GM13976 (cell line): ENCODE measurements around the gene NELL2.
"Not testable (repeated sequence)": the region's sequence is repeated elsewhere in the genome, so short reads cannot be mapped to it uniquely, and the experiment has no call there.

Experiments used
- DNase-seq: peaks from one replicate; pipeline ENCODE4 v3.0.0; 2012; ENCODE audit warnings: low spot score
- CTCF ChIP-seq: IDR thresholded peaks from 2 replicates; pipeline ENCODE4 v1.5.1; 2012; ENCODE audit warnings: borderline replicate concordance, mild to moderate bottlenecking; ENCODE audit not compliant: insufficient read depth; ENCODE audit errors: extremely low read depth, missing control alignments, control extremely low read depth
- in situ Hi-C: fragments of 300-500 bp; cut with MboI; formaldehyde crosslinking; loops from one replicate; pipeline ENCODE4 v1.12.0; 2022; ENCODE audit warnings: low sequenced_read_pairs, mixed read lengths, inconsistent platforms; ENCODE audit not compliant: unreplicated experiment

NELL2 gene

GRCh38 chr12:44708218-44708617, 167.9 kb downstream of the NELL2 start:
- no peak for DNase-seq
- no peak for TF ChIP-seq CTCF
- in situ Hi-C loops, result no loop called here

- no peak for TF ChIP-seq CTCF
- DNase-seq, result no peak
- in situ Hi-C loops, result no loop called here
These were observed 172.8 kb downstream of the NELL2 start for GRCh38 chr12:44703182-44703910.

GRCh38 chr12:44697511-44697910, 178.6 kb downstream of the NELL2 start:
- DNase-seq, result no peak
- in situ Hi-C loops, result no loop called here
- TF ChIP-seq CTCF, result no peak

- in situ Hi-C loops, result no loop called here
These were observed 179.6 kb downstream of the NELL2 start for GRCh38 chr12:44696542-44696941.

GRCh38 chr12:44694017-44694416, 182.1 kb downstream of the NELL2 start:
- no peak for DNase-seq
- in situ Hi-C loops, result no loop called here
- no peak for TF ChIP-seq CTCF

More at GRCh38 chr12:44696542-44696941, 179.6 kb downstream of the NELL2 start:
- no peak for TF ChIP-seq CTCF
- no peak for DNase-seq

GRCh38 chr12:44689587-44689986, 186.5 kb downstream of the NELL2 start:
- in situ Hi-C loops, result no loop called here
- no peak for TF ChIP-seq CTCF
- DNase-seq, result no peak

GRCh38 chr12:44686821-44687432, 189.2 kb downstream of the NELL2 start:
- in situ Hi-C loops, DNase-seq: not testable (repeated sequence)
